ENCODE measurements around the gene ZNF311.
"Not testable (repeated sequence)": the region's sequence is repeated elsewhere in the genome, so short reads cannot be mapped to it uniquely, and the experiment has no call there.

The ZNF311 gene

GRCh38 chr6:28960846-28961500, 44.1 kb downstream of the ZNF311 start:
- H3K27ac ChIP-seq = no peak overlapping the region
- TF ChIP-seq CTCF (conservative IDR thresholded peaks at IDR 0.05) = no peak
- TF ChIP-seq ZFX (IDR thresholded peaks at IDR 0.05) = no peak

GRCh38 chr6:28958561-28959243, 46.4 kb downstream of the ZNF311 start:
- H3K27ac ChIP-seq = not testable (repeated sequence)

GRCh38 chr6:28957795-28958314, 47.3 kb downstream of the ZNF311 start:
- not testable (repeated sequence) for H3K27ac ChIP-seq

GRCh38 chr6:28956331-28956730, 48.8 kb downstream of the ZNF311 start:
- TF ChIP-seq ZFX (IDR thresholded peaks at IDR 0.05) (no peak), CTCF (conservative IDR thresholded peaks at IDR 0.05) (no peak)
- no peak overlapping the region for H3K27ac ChIP-seq

GRCh38 chr6:28953585-28954258, 51.4 kb downstream of the ZNF311 start:
- H3K27ac ChIP-seq = peak overlapping the region; percentile 31; the same call in 1 of the 2 replicates
- TF ChIP-seq CTCF (conservative IDR thresholded peaks at IDR 0.05) (no peak), ZFX (IDR thresholded peaks at IDR 0.05) (no peak)

GRCh38 chr6:28953039-28953584, 52.0 kb downstream of the ZNF311 start:
- H3K27ac ChIP-seq = peak overlapping the region; percentile 31; the same call in 1 of the 2 replicates

GRCh38 chr6:28949656-28950195, 55.4 kb downstream of the ZNF311 start:
- not testable (repeated sequence) for H3K27ac ChIP-seq

More at GRCh38 chr6:28953039-28953584, 52.0 kb downstream of the ZNF311 start:
- TF ChIP-seq ZFX (IDR thresholded peaks at IDR 0.05) (no peak), CTCF (conservative IDR thresholded peaks at IDR 0.05) (no peak)

GRCh38 chr6:28948782-28949486, 56.2 kb downstream of the ZNF311 start:
- TF ChIP-seq CTCF (conservative IDR thresholded peaks at IDR 0.05) (no peak), ZFX (IDR thresholded peaks at IDR 0.05) (no peak)
- H3K27ac ChIP-seq = no peak overlapping the region

Data from C4-2B (cell line).